HEK293 (cell line): ENCODE results near the gene TEDC2.
"Not testable (repeated sequence)": the region's sequence is repeated elsewhere in the genome, so short reads cannot be mapped to it uniquely, and the experiment has no call there.

Experiments
- CTCF ChIA-PET: fragments of 350-600 bp; formaldehyde crosslinking; extraction: SDS; loops from one replicate; lab custom pipeline; 2021; ENCODE audit warnings: antibody characterized with exemption; lab: Yijun Ruan, JAX
- POLR2A ChIA-PET: fragments of 300-600 bp; formaldehyde crosslinking; extraction: SDS; loops from one replicate; lab custom pipeline; 2020; ENCODE audit warnings: antibody characterized with exemption, inconsistent platforms; lab: Yijun Ruan, JAX
- H3K27ac ChIP-seq: fragments of 200-500 bp; sonication (Bioruptor generic); 2 replicates; pipeline ENCODE4 v1.5.1; 2014; ENCODE audit warnings: low read depth, low read length, control low read depth, inconsistent platforms; ENCODE audit errors: extremely low read depth
- H3K36me3 ChIP-seq, 2 experiments: fragments of 200-500 bp in 1 of 2; sonication (Bioruptor generic) in 1 of 2; 1 replicate in 1 of 2; 2 replicates in 1 of 2; pipeline ENCODE4 v1.5.1; 2014 to 2017; ENCODE audit warnings: inconsistent platforms in 2 of 2, low read length in 2 of 2; ENCODE audit not compliant: control insufficient read depth in 2 of 2, insufficient read depth in 1 of 2
- H3K4me1 ChIP-seq: fragments of 200-500 bp; sonication (Bioruptor generic); 2 replicates; pipeline ENCODE4 v1.5.1; 2014; ENCODE audit warnings: mild to moderate bottlenecking, low read length, inconsistent platforms; ENCODE audit not compliant: control insufficient read depth, insufficient read depth
- H3K4me3 ChIP-seq: 2 replicates; pipeline ENCODE4 v1.5.1; 2011; ENCODE audit warnings: low read depth, mild to moderate bottlenecking, control low read depth, low read length, moderate library complexity
- H3K9me3 ChIP-seq: fragments of 200-500 bp; sonication (Bioruptor generic); 2 replicates; pipeline ENCODE4 v1.5.1; 2014; ENCODE audit warnings: low read depth, low read length, inconsistent platforms; ENCODE audit not compliant: control insufficient read depth, insufficient read depth
- BCL6B ChIP-seq: fragments of 450-650 bp; formaldehyde crosslinking; IDR thresholded peaks from 2 replicates; pipeline ENCODE4 v1.5.1; 2017; ENCODE audit warnings: missing biosample characterization, missing genetic modification characterization
- CTCF ChIP-seq: fragments of 450-650 bp; formaldehyde crosslinking; IDR thresholded peaks from 2 replicates; pipeline ENCODE4 v1.5.1; 2016; ENCODE audit warnings: missing biosample characterization, missing genetic modification characterization
- HOXA7 ChIP-seq: sonication (generic); formaldehyde crosslinking; IDR thresholded peaks from 2 replicates; pipeline ENCODE4 v1.8.1; 2022; ENCODE audit warnings: missing genetic modification reagents, borderline replicate concordance
- KLF1 ChIP-seq: fragments of 450-650 bp; formaldehyde crosslinking; IDR thresholded peaks from 2 replicates; pipeline ENCODE4 v1.5.1; 2016; ENCODE audit warnings: missing biosample characterization, missing genetic modification characterization
- KLF7 ChIP-seq: fragments of 450-650 bp; formaldehyde crosslinking; IDR thresholded peaks from 2 replicates; pipeline ENCODE4 v1.5.1; 2016; ENCODE audit warnings: missing biosample characterization, missing genetic modification characterization, borderline replicate concordance
- PRDM1 ChIP-seq: fragments of 450-650 bp; formaldehyde crosslinking; IDR thresholded peaks from 2 replicates; pipeline ENCODE4; 2016; ENCODE audit warnings: missing biosample characterization, missing genetic modification characterization
- SP2 ChIP-seq: fragments of 450-650 bp; formaldehyde crosslinking; IDR thresholded peaks from 2 replicates; pipeline ENCODE4 v1.5.1; 2016; ENCODE audit warnings: missing biosample characterization, missing genetic modification characterization
- ZIC2 ChIP-seq: fragments of 450-650 bp; formaldehyde crosslinking; IDR thresholded peaks from 2 replicates; pipeline ENCODE4 v1.5.1; 2016; ENCODE audit warnings: missing biosample characterization, missing genetic modification characterization
- ZNF114 ChIP-seq: fragments of 450-650 bp; formaldehyde crosslinking; IDR thresholded peaks from 2 replicates; pipeline ENCODE4 v1.5.0; 2017; ENCODE audit warnings: missing biosample characterization, missing genetic modification characterization
- ZNF155 ChIP-seq: fragments of 450-650 bp; formaldehyde crosslinking; IDR thresholded peaks from 2 replicates; pipeline ENCODE4 v1.5.1; 2016; ENCODE audit warnings: missing biosample characterization, missing genetic modification characterization
- ZNF248 ChIP-seq: fragments of 450-650 bp; formaldehyde crosslinking; IDR thresholded peaks from 2 replicates; pipeline ENCODE4 v1.5.1; 2017; ENCODE audit warnings: missing biosample characterization, missing genetic modification characterization
- ZNF37A ChIP-seq: fragments of 450-650 bp; IDR thresholded peaks from 2 replicates; pipeline ENCODE4 v1.5.1; 2018; ENCODE audit warnings: missing biosample characterization, missing genetic modification characterization
- ZNF404 ChIP-seq: fragments of 450-650 bp; formaldehyde crosslinking; IDR thresholded peaks from 2 replicates; pipeline ENCODE4 v1.5.1; 2017; ENCODE audit warnings: missing biosample characterization, missing genetic modification characterization
- ZNF433 ChIP-seq: fragments of 450-650 bp; formaldehyde crosslinking; IDR thresholded peaks from 2 replicates; pipeline ENCODE4 v1.5.1; 2016; ENCODE audit warnings: missing biosample characterization, missing genetic modification characterization, low read depth
- ZNF48 ChIP-seq: fragments of 450-650 bp; formaldehyde crosslinking; IDR thresholded peaks from 2 replicates; pipeline ENCODE4 v1.5.1; 2016; ENCODE audit warnings: missing biosample characterization, missing genetic modification characterization
- ZNF530 ChIP-seq: fragments of 450-650 bp; formaldehyde crosslinking; IDR thresholded peaks from 2 replicates; pipeline ENCODE4 v1.5.1; 2016; ENCODE audit warnings: low read depth, missing biosample characterization, missing genetic modification characterization
- ZNF555 ChIP-seq: fragments of 450-650 bp; formaldehyde crosslinking; conservative IDR thresholded peaks from 2 replicates; pipeline ENCODE4 v1.5.1; 2017; ENCODE audit warnings: missing biosample characterization, mild to moderate bottlenecking, missing genetic modification characterization, inconsistent platforms
- ZNF629 ChIP-seq: fragments of 450-650 bp; formaldehyde crosslinking; IDR thresholded peaks from 2 replicates; pipeline ENCODE4 v1.5.1; 2017; ENCODE audit warnings: missing biosample characterization, missing genetic modification characterization
- ZNF76 ChIP-seq: fragments of 450-650 bp; formaldehyde crosslinking; IDR thresholded peaks from 2 replicates; pipeline ENCODE4; 2016; ENCODE audit warnings: low read depth, missing biosample characterization, missing genetic modification characterization, borderline replicate concordance
- ZSCAN5A ChIP-seq: fragments of 450-650 bp; formaldehyde crosslinking; IDR thresholded peaks from 2 replicates; pipeline ENCODE4 v1.5.1; 2016; ENCODE audit warnings: missing biosample characterization, missing genetic modification characterization
- TF ChIP-seq, protein P1 (sequence below): fragments of 450-650 bp; formaldehyde crosslinking; IDR thresholded peaks from 2 replicates; pipeline ENCODE4 v1.5.1; 2016; ENCODE audit warnings: missing biosample characterization, missing genetic modification characterization
- TF ChIP-seq, protein P2 (sequence below): fragments of 450-650 bp; formaldehyde crosslinking; IDR thresholded peaks from 2 replicates; pipeline ENCODE4 v1.5.1; 2016; ENCODE audit warnings: missing biosample characterization, missing genetic modification characterization
- TF ChIP-seq, protein P3 (sequence below): fragments of 450-650 bp; formaldehyde crosslinking; IDR thresholded peaks from 2 replicates; pipeline ENCODE4 v1.5.1; 2016; ENCODE audit warnings: missing biosample characterization, missing genetic modification characterization

Gene TEDC2

GRCh38 chr16:2439598-2439997, 20.3 kb upstream of the TEDC2 start (continued):
- TF ChIP-seq ZNF114 (tag by site-specific recombination), result no peak
- TF ChIP-seq HOXA7, result no peak
- TF ChIP-seq ZNF629 (tag by site-specific recombination), result no peak
- no peak for TF ChIP-seq ZNF555
- TF ChIP-seq, protein P1, sequence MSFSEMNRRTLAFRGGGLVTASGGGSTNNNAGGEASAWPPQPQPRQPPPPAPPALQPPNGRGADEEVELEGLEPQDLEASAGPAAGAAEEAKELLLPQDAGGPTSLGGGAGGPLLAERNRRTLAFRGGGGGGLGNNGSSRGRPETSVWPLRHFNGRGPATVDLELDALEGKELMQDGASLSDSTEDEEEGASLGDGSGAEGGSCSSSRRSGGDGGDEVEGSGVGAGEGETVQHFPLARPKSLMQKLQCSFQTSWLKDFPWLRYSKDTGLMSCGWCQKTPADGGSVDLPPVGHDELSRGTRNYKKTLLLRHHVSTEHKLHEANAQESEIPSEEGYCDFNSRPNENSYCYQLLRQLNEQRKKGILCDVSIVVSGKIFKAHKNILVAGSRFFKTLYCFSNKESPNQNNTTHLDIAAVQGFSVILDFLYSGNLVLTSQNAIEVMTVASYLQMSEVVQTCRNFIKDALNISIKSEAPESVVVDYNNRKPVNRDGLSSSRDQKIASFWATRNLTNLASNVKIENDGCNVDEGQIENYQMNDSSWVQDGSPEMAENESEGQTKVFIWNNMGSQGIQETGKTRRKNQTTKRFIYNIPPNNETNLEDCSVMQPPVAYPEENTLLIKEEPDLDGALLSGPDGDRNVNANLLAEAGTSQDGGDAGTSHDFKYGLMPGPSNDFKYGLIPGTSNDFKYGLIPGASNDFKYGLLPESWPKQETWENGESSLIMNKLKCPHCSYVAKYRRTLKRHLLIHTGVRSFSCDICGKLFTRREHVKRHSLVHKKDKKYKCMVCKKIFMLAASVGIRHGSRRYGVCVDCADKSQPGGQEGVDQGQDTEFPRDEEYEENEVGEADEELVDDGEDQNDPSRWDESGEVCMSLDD (tag by site-specific recombination), result no peak
- TF ChIP-seq ZNF404, result no peak
- TF ChIP-seq PRDM1 (tag by site-specific recombination), result no peak
- no peak for TF ChIP-seq KLF7 (tag by site-specific recombination)
- TF ChIP-seq SP2, result no peak
- TF ChIP-seq, protein P2, sequence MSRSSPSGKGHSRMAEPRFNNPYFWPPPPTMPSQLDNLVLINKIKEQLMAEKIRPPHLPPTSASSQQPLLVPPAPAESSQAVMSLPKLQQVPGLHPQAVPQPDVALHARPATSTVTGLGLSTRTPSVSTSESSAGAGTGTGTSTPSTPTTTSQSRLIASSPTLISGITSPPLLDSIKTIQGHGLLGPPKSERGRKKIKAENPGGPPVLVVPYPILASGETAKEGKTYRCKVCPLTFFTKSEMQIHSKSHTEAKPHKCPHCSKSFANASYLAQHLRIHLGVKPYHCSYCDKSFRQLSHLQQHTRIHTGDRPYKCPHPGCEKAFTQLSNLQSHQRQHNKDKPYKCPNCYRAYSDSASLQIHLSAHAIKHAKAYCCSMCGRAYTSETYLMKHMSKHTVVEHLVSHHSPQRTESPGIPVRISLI (tag by site-specific recombination), result no peak
- TF ChIP-seq ZNF76 (tag by site-specific recombination), result no peak

GRCh38 chr16:2441143-2441804, 18.6 kb upstream of the TEDC2 start:
- ChIA-PET CTCF (interaction anchor here (1.4 kb wide), 1 partner anchor 11 kb away, joined by 3 read pairs; no protein-coding TSS in a partner anchor), POLR2A (interaction anchor here (0.8 to 2.7 kb wide), 2 partner anchors 12 to 14 kb away, joined by 4 to 11 read pairs; partner anchors contain the start of gene CCNF)
- not testable (repeated sequence) for H3K4me3 ChIP-seq, H3K4me1 ChIP-seq, H3K9me3 ChIP-seq, H3K27ac ChIP-seq
- peaks cover 33 to 76% of the 10 kb centered on the region in 2 experiments for H3K36me3 ChIP-seq

DNA sequence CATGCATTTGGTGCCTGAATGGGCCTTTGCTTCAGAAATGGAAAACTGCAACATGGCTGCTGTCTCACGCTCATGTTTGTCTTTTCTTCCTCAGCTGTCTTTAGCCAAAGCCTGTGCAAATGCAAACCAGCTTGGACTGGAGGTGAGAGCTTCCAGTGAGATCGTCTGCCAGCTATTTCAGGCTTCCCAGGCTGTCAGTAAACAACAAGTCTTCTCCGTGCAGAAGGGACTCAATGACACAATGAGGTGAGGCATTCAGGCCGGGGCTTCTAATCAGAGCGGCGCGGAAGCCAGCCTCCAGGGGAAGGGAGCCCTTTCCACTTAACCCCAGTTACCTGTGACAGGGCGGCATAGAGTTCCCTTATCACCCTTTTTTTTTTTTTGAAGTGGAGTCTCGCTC, 16.4 kb upstream of the TEDC2 start:
- Histone ChIP-seq H3K36me3 (peaks cover 27 to 73% of the 10 kb centered on the region in 2 experiments), H3K4me3 (no peak overlapping the region), H3K9me3 (no peaks in the 10 kb centered on the region), H3K27ac (no peak overlapping the region), H3K4me1 (no peaks in the 10 kb centered on the region)
- ChIA-PET CTCF (no interaction called here), POLR2A (interaction anchor here (1.2 kb wide), 2 partner anchors 12 to 16 kb away, joined by 3 to 4 read pairs; no protein-coding TSS in a partner anchor)
- no peak for TF ChIP-seq ZNF48 (tag by site-specific recombination)
- no peak for TF ChIP-seq KLF1 (tag by site-specific recombination)
- no peak for TF ChIP-seq ZNF155 (tag by site-specific recombination)
- TF ChIP-seq ZNF37A (tag by site-specific recombination), result no peak
- TF ChIP-seq ZNF530 (tag by site-specific recombination), result no peak
- TF ChIP-seq ZSCAN5A (tag by site-specific recombination), result no peak
- TF ChIP-seq, protein P3, sequence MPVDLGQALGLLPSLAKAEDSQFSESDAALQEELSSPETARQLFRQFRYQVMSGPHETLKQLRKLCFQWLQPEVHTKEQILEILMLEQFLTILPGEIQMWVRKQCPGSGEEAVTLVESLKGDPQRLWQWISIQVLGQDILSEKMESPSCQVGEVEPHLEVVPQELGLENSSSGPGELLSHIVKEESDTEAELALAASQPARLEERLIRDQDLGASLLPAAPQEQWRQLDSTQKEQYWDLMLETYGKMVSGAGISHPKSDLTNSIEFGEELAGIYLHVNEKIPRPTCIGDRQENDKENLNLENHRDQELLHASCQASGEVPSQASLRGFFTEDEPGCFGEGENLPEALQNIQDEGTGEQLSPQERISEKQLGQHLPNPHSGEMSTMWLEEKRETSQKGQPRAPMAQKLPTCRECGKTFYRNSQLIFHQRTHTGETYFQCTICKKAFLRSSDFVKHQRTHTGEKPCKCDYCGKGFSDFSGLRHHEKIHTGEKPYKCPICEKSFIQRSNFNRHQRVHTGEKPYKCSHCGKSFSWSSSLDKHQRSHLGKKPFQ, result no peak
- no peak for TF ChIP-seq CTCF (tag by site-specific recombination)
- no peak for TF ChIP-seq ZNF248 (tag by site-specific recombination)
- no peak for TF ChIP-seq ZNF433 (tag by site-specific recombination)
- no peak for TF ChIP-seq BCL6B (tag by site-specific recombination)
- no peak for TF ChIP-seq ZIC2
